Measurements from ENCODE around the gene GPR42. TPM values are rescaled to one million over a fixed set of nuclear protein-coding genes. Genes with fewer than 3 reads are reported as not detected.
"Not testable (repeated sequence)": the region's sequence is repeated elsewhere in the genome, so short reads cannot be mapped to it uniquely, and the experiment has no call there.

The GPR42 gene
- total RNA-seq, 1 experiment from 2014 or later: not detected

DNA sequence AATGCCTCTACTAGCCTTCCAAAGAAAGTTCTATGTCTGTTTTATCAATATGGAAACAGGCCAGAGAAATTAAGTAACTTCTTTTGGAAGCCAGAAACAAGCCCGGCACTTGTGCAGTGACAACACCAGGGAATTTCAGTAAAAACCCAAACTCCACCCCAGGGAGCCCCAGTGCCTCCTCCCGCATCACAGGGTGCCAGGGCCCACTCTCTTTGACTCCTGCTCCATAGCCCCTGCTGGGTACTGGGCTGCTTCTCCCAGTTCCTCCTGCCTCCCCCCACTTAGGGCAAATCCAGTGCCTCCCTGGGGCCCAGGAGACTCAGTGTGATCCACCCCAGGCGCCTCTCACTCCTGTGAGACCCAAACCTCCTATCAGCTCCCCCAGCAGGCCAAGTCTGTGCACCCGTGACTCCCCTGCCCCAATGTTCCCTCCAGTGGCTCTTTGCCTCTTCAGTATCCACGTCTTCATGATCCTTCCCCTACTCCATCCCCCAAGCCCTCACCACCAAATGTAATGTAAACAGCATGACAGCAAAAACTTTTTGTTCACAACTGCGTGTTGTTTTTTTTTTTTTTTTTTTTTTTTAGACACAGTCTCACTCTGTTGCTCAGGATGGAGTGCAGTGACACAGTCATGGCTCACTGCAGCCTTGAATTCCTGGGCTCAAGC, 14.9 kb upstream of the GPR42 start:
- H3K36me3 Mint-ChIP-seq: no peaks in the 10 kb centered on the region
- ATAC-seq (no peak), DNase-seq (ENCODE audit: low spot score) (no peak)
- H3K4me3 Mint-ChIP-seq: no peak overlapping the region
- no peaks in the 10 kb centered on the region for H3K9me3 Mint-ChIP-seq
- TF ChIP-seq IRF2 (CRISPR knock-in tag; IDR thresholded peaks at IDR 0.05; ENCODE audit: borderline replicate concordance, low read depth) (no peak), ZNF219 (CRISPR knock-in tag; IDR thresholded peaks at IDR 0.05; ENCODE audit: borderline replicate concordance) (no peak), ZNF416 (CRISPR knock-in tag; IDR thresholded peaks at IDR 0.05) (no peak), NFE2L1 (CRISPR knock-in tag; IDR thresholded peaks at IDR 0.05) (no peak), MYBL2 (CRISPR knock-in tag; IDR thresholded peaks at IDR 0.05) (no peak), TEAD4 (CRISPR knock-in tag; IDR thresholded peaks at IDR 0.05) (no peak), TP53 (CRISPR knock-in tag; IDR thresholded peaks at IDR 0.05) (no peak), JUN (CRISPR knock-in tag; IDR thresholded peaks at IDR 0.05) (no peak), ZNF423 (CRISPR knock-in tag; IDR thresholded peaks at IDR 0.05) (no peak)
- CTCF ChIA-PET: interaction anchor here (0.6 to 2.2 kb wide), 3 partner anchors 111 to 139 kb away, joined by 3 to 6 read pairs (median 4); no protein-coding TSS in a partner anchor
- H3K4me1 Mint-ChIP-seq: peaks cover 7% of the 10 kb centered on the region
- H3K27ac Mint-ChIP-seq: no peak overlapping the region; the same call in 1 of the 2 replicates
- no peaks in the 10 kb centered on the region for H3K27me3 Mint-ChIP-seq (ENCODE audit: low read depth)
- POLR2A ChIA-PET: no interaction called here

DNA sequence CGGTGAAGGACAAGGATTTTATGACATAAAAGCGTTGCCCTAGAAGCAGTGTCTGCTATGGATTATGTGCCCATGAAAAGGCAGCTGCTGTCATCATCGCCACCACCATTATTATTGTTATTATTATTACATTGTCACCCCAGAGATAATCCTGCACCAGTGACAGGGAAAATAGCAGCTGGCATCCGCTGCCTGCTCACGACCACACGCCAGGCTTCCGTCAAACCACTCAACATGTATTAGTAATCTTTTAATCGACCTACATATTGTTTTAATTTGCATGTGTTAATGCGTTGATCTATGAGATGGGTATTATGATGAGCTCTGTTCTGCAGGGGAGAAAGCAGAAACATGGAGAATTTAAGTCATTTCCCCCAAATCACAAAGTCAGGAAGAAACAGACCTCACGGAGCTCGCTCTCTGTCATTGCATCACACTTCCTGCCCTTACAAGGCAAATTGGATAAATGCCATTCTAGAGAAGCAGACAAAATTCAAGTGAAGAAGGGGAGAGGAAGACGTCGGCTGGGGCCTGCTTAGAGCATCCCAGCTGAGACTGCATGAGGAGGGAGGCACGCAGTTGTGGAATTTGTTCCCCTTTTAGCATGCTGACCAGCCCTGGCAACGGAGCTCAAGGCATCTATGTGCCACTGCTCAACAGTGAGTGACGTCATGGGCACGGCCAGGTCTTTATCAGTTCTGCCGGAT, 12.8 kb upstream of the GPR42 start, which contains the start of gene FFAR3:
Gene FFAR3 (plus strand): TSS at position 594 of the 707 bp plus-strand sequence. CDS start 431 bp downstream, outside the sequence.
- Mint-ChIP-seq H3K36me3 (no peaks in the 10 kb centered on the region), H3K27me3 (ENCODE audit: low read depth) (no peaks in the 10 kb centered on the region), H3K4me1 (peaks cover 4% of the 10 kb centered on the region; the same call in 1 of the 2 replicates), H3K27ac (no peak within 1 kb of the TSS), H3K4me3 (no peak within 1 kb of the TSS), H3K9me3 (no peaks in the 10 kb centered on the region)
- CTCF ChIA-PET: interaction anchor here (0.6 to 1.7 kb wide), 7 partner anchors 46 to 152 kb away, joined by 3 to 8 read pairs (median 4); partner anchors contain the start of gene USF2
- ATAC-seq (no peak), DNase-seq (ENCODE audit: low spot score) (no peak)
- POLR2A ChIA-PET: interaction anchor here (0.8 kb wide), 1 partner anchor 153 kb away, joined by 3 read pairs; no protein-coding TSS in a partner anchor
- TF ChIP-seq TEAD4 (CRISPR knock-in tag; IDR thresholded peaks at IDR 0.05) (no peak), ZBTB21 (CRISPR knock-in tag; IDR thresholded peaks at IDR 0.05; ENCODE audit: borderline replicate concordance) (no peak)
- TF ChIP-seq, protein P1, sequence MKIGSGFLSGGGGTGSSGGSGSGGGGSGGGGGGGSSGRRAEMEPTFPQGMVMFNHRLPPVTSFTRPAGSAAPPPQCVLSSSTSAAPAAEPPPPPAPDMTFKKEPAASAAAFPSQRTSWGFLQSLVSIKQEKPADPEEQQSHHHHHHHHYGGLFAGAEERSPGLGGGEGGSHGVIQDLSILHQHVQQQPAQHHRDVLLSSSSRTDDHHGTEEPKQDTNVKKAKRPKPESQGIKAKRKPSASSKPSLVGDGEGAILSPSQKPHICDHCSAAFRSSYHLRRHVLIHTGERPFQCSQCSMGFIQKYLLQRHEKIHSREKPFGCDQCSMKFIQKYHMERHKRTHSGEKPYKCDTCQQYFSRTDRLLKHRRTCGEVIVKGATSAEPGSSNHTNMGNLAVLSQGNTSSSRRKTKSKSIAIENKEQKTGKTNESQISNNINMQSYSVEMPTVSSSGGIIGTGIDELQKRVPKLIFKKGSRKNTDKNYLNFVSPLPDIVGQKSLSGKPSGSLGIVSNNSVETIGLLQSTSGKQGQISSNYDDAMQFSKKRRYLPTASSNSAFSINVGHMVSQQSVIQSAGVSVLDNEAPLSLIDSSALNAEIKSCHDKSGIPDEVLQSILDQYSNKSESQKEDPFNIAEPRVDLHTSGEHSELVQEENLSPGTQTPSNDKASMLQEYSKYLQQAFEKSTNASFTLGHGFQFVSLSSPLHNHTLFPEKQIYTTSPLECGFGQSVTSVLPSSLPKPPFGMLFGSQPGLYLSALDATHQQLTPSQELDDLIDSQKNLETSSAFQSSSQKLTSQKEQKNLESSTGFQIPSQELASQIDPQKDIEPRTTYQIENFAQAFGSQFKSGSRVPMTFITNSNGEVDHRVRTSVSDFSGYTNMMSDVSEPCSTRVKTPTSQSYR (CRISPR knock-in tag; IDR thresholded peaks at IDR 0.05): no peak

DNA sequence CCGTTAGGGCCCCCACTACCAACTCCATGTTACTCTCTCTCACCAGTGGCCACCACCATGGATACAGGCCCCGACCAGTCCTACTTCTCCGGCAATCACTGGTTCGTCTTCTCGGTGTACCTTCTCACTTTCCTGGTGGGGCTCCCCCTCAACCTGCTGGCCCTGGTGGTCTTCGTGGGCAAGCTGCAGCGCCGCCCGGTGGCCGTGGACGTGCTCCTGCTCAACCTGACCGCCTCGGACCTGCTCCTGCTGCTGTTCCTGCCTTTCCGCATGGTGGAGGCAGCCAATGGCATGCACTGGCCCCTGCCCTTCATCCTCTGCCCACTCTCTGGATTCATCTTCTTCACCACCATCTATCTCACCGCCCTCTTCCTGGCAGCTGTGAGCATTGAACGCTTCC, 12.0 kb upstream of the GPR42 start:
- H3K27me3 Mint-ChIP-seq (ENCODE audit: low read depth); H3K4me3 Mint-ChIP-seq; H3K36me3 Mint-ChIP-seq; POLR2A ChIA-PET; H3K27ac Mint-ChIP-seq; H3K4me1 Mint-ChIP-seq; H3K9me3 Mint-ChIP-seq: not testable (repeated sequence)
- ATAC-seq: peak; percentile 67
- CTCF ChIA-PET: interaction anchor here (0.8 to 1.4 kb wide), 3 partner anchors 62 to 90 kb away, joined by 3 to 5 read pairs (median 3); partner anchors contain the start of gene USF2
- peak; percentile 63 for DNase-seq (ENCODE audit: low spot score)

DNA sequence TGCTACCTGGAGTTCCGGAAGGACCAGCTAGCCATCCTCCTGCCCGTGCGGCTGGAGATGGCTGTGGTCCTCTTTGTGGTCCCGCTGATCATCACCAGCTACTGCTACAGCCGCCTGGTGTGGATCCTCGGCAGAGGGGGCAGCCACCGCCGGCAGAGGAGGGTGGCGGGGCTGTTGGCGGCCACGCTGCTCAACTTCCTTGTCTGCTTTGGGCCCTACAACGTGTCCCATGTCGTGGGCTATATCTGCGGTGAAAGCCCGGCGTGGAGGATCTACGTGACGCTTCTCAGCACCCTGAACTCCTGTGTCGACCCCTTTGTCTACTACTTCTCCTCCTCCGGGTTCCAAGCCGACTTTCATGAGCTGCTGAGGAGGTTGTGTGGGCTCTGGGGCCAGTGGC, 11.5 kb upstream of the GPR42 start:
- ATAC-seq, POLR2A ChIA-PET: not testable (repeated sequence)

DNA sequence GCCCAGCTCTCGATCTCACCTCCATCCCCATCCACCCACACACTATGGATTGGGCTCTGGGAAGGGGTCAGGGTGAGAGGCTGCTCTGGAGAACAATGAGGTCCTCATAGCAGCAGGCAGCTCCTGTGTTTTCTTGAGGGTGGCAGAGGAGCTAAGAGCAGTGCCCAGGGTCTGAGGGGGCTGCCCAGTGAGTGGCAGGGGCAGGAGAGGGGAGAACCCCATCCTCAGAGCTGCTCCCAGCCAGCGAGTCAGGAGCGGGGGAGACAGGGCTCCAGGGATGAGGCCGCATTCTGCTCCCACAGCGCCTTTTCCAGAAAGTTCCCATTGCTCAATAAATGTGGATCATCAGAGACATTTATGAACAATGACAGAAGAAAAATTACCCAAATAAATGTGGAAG, 10.8 kb upstream of the GPR42 start:
- H3K36me3 Mint-ChIP-seq, CTCF ChIA-PET, H3K27ac Mint-ChIP-seq: not testable (repeated sequence)

More for the DNA sequence above, 11.5 kb upstream of the GPR42 start:
- DNase-seq (ENCODE audit: low spot score); H3K27me3 Mint-ChIP-seq (ENCODE audit: low read depth); H3K4me1 Mint-ChIP-seq; H3K36me3 Mint-ChIP-seq; H3K9me3 Mint-ChIP-seq; H3K4me3 Mint-ChIP-seq; CTCF ChIA-PET; H3K27ac Mint-ChIP-seq: not testable (repeated sequence)

More for the DNA sequence above, 10.8 kb upstream of the GPR42 start:
- H3K27me3 Mint-ChIP-seq (ENCODE audit: low read depth); POLR2A ChIA-PET; H3K4me1 Mint-ChIP-seq; DNase-seq (ENCODE audit: low spot score); ATAC-seq; H3K4me3 Mint-ChIP-seq; H3K9me3 Mint-ChIP-seq: not testable (repeated sequence)

Data from WTC11 (cell line).